ENCODE data around the gene TCF12. TPM values are rescaled to one million over a fixed set of nuclear protein-coding genes. Genes with fewer than 3 reads are reported as not detected.

The TCF12 gene
- polyA plus RNA-seq, 3 donors = 8.2 to 20.1 (median 16.6) TPM

DNA sequence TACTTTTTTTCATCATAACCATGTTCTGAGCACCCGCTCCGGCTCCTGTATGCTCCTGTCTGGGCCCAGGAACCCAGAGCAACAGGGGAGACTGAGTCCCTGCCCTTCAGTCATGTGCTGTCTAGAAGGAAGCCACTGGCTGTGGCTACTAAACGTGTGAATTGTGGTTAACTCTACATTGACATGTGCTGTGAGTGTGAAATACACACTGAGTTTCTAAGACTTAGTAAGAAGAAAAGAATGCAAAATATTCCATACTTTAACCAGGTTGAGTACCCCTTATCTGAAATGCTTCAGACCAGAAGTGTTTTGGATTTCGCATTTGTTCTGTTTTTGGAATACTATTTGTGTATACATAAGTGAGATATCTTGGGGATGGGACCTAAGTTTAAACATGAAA, 415.0 kb downstream of the TCF12 start:
- WGBS, 3 donors = 80 to 92% (median 87%) methylated on average over 4 of the region's 4 CpGs
- no peak overlapping the region for H3K27ac ChIP-seq (ENCODE audit: low read depth, low read length)

DNA sequence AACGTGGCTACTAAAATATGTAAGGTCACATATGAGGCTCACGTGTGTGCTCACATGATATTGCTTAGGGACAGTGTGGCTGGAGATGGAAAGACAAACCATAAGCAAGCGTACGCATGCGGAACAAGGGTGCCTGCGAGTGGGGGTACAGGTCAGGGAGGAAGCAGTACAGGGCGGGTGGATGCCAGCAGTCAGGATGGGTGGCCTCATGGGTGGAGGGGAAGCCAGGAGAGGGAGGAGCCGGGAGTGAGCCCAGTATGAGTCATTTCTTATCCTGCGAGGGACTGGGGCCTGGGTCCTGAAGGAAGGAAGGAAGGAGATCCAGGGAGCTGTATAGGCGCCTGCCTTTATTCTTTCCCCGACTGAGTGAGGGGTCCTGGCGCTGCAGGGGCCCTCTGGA, 415.8 kb downstream of the TCF12 start:
- H3K27ac ChIP-seq (ENCODE audit: low read depth, low read length) = no peak overlapping the region
- WGBS, 3 donors = 48 to 77% (median 51%) methylated on average over 12 of the region's 12 CpGs

DNA sequence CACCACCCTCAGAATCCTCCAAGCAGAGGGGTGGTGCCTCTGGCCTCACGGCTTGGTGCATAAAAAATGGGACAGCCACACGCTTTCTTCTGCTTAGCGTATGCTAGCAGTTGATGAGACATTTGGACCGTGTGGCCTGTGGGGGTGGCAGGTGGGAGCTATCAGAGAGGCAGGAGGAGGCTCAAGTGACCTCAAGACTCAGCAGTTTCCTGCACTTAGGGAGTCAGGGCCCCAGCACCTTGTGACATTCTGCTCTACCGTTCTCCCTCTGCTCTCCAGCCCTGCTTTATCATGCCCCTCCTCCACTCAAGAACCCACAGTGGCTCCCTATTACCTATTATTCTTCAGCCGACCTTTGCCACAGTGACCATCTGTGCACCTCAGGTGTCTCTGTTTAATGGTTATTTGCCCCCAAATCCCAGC, 416.9 kb downstream of the TCF12 start:
- H3K27ac ChIP-seq (ENCODE audit: low read depth, low read length) = no peak overlapping the region
- 67 to 85% (median 69%) methylated on average over 6 of the region's 6 CpGs for WGBS, 3 donors

DNA sequence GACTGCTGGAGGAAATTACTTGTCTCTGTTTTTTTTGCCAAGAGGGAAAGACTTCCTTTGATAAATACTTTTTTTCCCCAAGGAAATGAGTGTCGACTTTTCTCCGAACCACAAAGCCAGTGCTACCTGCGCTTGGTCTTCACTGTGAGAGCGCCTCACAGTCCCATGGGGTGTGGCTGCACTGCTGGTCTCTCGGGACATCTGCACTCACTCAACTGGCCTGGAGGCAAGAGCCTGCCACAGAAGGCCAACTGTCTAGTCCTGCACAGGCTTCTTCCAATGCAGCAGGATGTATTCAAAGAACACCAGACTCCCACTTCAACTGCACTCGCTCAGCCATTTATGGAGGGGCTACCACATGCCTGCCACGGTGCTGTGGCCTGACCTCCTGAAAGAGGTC, 417.3 kb downstream of the TCF12 start:
- 50 to 73% (median 62%) methylated on average over 7 of the region's 7 CpGs for WGBS, 3 donors
- no peak overlapping the region for H3K27ac ChIP-seq (ENCODE audit: low read depth, low read length)

DNA sequence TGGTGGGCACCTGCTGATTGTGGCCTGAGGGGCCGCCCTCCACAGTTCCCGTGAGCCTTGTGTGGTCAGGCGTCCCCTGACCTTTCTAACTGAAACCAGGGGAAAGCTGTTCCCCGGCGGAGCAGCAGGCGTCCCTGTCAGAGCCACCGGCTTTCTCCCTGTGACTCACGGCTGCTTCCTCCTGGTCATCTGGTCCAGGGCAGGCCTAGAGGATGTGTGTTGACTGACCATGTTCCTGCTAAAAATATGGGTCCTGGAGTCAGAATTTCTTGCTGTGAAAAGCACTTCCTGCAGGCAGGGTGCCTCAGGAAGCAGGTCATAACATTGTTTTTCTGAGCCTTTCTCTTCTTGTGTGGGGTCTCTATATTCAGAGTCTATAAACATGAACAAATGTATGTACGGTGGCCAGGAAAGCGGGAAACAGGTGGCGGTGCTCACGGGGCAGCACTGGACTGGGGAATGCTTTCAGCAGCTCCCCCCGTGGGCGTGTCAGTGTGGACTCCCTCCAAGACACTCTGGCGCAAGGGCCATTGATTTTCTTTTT, 419.5 kb downstream of the TCF12 start:
- H3K27ac ChIP-seq (ENCODE audit: low read depth, low read length) = no peak overlapping the region
- 38 to 67% (median 43%) methylated on average over 15 of the region's 15 CpGs for WGBS, 3 donors

DNA sequence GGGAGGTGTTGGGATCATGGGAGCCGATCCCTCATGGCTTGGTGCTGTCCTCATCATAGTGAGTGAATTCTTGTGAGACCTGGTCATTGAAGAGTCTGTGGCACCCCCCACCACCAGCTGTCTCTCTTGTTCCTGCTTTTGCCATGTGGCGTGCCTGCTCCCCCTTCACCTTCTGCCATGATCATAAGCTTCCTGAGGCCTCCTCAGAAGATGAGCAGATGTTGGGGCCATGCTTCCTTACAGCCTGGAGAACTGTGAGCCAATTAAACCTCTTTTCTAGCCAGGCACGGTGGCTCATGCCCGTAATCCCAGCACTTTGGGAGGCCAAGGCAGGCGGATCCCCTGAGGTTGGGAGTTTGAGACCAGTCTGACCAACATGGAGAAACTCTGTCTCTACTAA, 420.9 kb downstream of the TCF12 start:
- WGBS, 3 donors = 89 to 93% (median 93%) methylated on average over 5 of the region's 5 CpGs
- H3K27ac ChIP-seq (ENCODE audit: low read depth, low read length) = no peak overlapping the region

Other genes with a start within 250 kb of the TCF12 start
- gene ZNF280D, start 185.1 kb upstream of the TCF12 start, polyA plus RNA-seq = 10 to 100 TPM; 10.7 to 18.6 (median 12.5) TPM

Data from adipose tissue (tissue), 3 donors.